Measurements from ENCODE around the gene S1PR5. TPM values are rescaled to one million over a fixed set of nuclear protein-coding genes. Genes with fewer than 3 reads are reported as not detected.
"Not testable (repeated sequence)": the region's sequence is repeated elsewhere in the genome, so short reads cannot be mapped to it uniquely, and the experiment has no call there.

Gene S1PR5, protein sequence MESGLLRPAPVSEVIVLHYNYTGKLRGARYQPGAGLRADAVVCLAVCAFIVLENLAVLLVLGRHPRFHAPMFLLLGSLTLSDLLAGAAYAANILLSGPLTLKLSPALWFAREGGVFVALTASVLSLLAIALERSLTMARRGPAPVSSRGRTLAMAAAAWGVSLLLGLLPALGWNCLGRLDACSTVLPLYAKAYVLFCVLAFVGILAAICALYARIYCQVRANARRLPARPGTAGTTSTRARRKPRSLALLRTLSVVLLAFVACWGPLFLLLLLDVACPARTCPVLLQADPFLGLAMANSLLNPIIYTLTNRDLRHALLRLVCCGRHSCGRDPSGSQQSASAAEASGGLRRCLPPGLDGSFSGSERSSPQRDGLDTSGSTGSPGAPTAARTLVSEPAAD
- total RNA-seq: under 0.01 TPM in 1 of 2 replicates, not detected in the other

DNA sequence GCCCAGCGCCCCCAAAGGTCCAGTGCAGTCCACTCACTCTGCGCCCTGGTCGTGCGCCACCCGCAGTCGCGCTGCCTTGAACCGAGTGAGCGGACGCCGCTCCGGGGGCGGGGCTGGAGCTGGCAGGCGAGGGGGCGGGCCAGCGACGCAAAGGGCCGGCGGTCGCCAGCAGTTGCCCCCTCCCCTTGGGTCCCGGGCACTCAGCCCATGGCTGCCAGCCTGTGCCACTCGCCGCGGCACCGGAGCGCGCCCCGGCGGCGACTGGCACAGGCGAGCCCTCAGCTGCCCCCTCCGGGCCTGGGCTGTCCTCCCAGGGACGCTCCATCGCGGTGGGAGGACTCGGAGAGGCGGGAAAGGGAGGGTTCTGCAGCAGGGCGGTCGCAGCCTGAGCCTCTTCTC lies at the start of gene S1PR5:
TSS of gene S1PR5 (minus strand) at position 87 of the 399 bp plus-strand sequence. CDS start 2,436 bp downstream, outside the sequence.
- DNase-seq: no peak

DNA sequence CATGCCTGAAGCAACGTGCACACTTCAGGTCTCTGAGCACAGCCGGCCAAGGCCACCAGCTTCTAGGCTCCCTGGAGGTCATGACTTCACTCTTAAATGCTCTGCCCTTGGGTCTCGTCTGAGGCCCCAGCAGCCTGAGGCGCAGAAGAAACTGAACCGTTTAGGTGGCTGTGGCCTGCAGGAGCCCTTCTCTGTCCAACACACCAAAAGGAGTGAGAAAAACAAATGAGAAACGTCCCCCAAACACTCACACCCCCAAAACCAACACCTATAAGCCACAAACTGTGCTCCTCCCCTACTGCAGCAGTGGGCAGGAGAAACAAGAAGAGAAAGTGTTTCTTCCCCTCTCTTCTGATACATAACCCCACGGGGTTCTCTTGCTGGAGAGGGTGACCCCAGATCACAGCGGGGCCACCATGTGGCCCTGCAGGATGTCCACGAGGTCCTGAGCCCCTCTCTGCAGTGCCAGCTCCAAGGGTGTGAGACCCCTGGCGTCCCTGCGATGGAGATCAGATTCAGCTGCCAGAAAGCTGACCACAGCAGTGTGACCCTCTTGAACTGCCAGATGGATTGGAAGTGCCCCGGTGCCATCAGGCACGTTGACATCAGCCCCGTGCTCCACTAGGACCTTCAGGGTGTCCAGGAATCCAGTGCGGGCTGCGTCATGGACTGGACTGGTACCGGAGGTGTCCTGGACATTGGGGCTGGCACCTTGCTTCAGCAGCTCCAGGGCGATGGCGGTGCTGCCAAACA lies 49.6 kb upstream of the S1PR5 start:
- DNase-seq: no peak

DNA sequence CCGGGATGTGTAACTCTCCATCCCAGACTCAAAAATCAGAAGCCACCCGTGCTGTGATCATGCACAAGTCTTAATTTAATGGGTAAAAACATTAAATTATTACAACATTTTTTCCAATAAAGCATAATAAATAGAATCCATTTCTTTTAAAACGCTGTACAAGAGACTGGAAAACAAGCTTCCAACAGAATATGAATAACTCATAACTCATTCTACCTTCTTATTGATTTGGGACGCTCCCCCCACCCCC lies 49.1 kb upstream of the S1PR5 start:
- no peak for DNase-seq

DNA sequence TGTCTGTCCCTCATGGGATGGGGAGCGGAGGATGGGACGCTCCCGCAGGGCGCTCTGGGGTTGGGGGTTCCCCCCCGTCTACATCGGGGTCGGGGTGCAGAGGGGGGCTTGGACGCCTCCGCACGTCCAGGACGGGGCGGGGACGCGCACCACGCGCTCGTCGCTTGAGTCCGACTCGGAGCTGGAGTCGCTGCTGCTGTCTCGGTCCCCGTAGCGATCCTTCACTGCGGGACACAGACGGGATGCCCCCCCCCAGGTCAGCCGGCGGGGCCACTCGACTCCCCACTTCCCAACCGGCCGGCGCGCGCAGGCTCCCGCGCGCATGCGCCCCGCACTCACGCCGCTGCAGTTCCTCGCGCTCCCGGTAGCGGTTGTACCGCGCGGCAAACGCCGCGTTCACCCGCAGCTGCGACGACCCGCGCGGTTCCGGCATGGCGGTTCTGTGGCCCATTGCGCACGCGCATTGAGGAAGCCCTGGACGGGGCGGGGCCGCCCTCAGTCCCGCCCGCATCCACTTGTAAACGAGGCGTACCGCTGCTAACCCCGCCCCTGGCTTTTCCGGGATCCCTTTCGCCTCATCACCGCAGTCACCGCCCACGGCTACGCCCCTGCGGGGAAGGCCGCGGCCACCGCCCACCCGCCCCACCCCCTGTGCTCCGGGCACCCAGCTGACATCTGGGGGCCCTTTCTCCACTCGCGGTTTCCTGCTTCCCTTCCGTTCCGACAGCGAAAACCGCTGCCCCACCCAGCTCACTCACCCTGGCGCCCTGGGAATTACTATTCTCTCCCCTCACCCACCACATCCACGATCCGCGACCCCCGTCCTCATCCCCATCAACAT lies 48.5 kb upstream of the S1PR5 start, which contains the start of gene KRI1:
TSS of gene KRI1 (minus strand) at position 444 of the 841 bp plus-strand sequence. CDS start at position 433, 11 bp downstream.
- DNase-seq: peak; percentile 97

DNA sequence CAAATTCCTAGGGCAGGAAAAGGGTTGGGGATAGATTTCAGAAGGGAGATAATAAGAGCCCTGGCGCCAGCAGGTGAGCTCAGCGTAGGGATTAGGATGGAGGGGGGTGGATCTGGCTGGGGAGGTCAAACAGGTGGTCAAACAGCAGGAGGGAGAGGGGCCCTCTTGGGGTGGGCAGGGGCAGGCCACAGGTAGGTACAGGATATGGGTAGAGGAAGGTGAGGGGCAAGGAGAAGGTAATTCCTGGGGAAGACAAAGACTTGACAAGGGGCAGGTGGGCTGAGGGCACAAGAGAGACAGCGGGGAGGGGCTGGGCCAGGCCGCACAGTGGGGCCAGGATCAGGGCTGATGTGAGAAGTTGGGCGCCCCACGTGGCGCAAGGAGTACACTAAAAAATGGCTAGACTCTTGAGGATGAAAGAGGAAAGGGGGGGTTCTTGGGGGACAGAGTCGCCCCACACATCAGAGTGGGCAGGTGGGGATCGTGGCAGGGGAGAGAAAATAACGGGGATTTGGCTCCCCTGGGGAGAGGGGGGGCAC lies 47.9 kb upstream of the S1PR5 start:
- peak; percentile 49 for DNase-seq

DNA sequence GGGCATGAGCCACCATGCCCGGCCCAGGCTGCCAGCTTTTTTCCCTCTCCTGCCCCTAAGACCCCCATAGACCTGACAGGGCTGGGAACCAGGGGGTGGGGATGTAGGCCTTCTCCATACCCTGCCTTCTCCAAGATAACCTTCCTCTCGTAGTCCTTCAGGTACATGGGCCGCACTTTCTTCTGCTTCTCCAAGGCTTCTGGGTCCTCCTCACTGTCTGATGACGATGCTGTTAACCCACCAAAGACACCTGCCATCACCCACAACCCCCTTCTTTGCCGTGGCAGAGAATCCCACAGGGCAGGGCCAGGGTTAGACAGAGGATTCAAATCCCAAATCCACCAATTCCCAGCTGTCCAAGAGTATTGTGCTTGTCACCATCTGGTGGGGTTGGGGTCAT lies 45.4 kb upstream of the S1PR5 start:
- DNase-seq: no peak

DNA sequence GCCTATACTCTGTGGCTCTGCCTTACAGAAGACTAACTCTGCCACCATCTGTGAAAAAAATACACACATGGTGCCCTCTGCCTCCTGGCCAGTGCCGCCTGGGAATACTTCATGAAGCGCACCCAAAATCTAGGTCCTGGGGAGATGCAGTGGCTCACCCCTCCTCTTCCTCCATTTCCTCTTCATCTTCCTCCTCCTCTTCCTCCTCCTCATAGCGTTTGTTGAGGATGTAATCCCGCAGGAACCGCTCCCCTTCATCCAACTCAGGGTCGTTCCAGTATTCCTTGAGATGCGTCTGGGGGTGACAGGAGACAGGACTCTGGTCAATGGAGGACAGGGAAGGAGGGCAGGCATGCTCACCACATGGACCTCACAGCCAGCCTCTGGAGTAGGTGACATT lies 42.9 kb upstream of the S1PR5 start:
- DNase-seq: no peak

DNA sequence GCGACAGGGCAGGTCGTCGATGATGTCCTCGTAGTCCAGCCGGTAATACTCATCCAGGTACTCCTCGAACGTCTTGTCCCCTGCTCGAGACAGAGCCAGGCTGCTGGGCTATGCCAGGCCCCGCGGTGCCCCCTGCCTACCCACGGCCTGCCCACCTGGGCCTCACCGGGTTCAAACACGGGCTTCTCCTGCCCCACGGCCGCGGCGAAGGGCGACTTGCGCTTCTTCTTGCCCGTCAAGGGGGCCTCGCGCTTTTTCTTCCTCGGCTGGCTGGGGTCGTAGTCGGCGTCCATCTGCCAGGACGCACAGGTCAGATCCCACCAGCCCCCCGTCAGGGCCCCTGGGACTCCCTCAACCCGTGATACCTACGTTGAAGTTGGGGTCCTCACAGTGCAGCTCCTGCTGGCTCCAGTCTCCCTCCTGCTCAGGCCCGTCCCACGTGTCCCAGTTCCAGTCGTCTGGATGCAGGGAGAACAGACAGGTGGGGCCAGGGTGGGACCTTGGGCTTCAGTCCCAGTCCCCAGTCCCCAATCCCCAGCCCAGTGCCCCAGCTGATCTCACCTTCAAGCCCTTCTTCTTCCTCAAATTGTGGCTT lies 40.5 kb upstream of the S1PR5 start:
- no peak for DNase-seq

DNA sequence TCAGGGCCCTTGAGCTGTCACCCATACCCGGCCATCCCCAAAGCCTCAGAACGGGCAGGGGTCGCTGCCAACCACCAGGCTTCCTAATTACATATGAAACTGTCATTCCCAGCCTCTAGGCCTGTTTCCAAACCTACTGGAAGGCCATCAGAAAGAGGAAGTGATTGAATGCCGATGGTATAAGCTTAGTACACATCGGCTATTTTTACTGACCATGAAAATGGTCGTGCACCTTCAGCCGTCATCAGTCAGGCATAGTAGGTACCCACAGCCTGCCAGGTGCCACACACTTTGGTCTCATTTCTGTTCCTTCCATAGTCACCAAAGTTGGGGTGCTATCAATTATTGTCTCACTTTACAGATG lies 38.3 kb upstream of the S1PR5 start:
- DNase-seq: no peak

DNA sequence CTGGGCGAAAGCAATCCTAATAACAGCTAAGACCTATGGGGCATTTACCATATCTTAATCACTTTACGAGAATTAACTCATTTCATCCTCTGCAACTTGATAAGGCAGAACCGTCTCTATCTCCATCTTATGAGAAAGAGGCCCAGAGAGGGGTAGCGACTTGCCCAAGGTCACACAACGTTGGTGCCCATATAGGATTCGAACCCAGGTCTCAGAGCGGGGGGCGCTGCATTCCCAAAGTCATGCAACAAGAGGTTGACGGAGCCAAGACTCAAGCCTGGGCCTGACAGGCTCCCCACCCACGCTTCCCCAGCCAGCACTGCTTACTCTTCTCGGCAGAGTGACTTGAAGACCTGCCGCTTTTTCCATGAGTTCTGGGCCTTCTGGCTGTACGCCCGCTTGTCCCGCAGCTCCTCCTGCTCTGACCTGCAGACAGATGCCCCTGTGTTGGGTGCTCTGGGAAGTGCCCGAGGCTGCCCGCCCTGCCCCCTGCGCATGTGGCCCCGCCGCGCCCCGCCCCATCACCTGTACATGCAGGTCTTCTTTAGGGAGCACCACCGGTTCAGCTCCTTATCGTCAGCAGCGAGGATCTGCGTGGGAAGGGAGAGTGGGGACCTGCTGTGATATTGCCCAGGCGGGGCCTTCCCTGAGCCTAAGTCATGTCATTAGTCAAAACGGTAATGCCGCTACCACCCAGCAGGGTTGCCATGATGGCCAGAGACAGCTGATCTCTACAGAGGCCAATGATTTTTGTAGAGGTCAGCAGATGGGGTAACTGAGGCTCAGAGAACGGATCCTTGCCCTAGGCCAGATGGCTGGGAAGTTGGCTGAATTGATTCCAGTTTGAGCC lies 37.7 kb upstream of the S1PR5 start:
- no peak for DNase-seq

DNA sequence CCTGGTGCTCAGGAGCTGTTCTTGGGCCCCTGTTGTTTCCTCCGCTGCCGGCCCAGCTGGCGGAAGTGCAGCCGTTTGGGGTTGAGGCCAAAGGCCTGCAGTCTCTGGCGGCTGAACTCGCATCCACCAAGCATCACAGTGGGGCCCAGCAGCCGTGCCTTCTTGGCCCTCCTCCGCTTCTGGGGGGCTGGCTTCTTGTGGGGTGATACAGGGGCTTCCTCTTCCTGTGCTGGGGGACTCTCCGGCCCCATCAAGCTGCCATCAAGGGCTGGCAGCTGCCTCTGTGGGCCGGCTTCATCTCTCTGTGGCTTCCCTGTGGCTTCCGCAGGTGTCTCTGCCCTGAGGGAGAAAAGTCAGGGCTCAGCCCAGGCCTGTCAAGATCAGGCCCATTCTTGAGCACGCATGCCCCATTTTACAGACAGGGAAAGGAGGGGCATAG lies 36.7 kb upstream of the S1PR5 start:
- no peak for DNase-seq

DNA sequence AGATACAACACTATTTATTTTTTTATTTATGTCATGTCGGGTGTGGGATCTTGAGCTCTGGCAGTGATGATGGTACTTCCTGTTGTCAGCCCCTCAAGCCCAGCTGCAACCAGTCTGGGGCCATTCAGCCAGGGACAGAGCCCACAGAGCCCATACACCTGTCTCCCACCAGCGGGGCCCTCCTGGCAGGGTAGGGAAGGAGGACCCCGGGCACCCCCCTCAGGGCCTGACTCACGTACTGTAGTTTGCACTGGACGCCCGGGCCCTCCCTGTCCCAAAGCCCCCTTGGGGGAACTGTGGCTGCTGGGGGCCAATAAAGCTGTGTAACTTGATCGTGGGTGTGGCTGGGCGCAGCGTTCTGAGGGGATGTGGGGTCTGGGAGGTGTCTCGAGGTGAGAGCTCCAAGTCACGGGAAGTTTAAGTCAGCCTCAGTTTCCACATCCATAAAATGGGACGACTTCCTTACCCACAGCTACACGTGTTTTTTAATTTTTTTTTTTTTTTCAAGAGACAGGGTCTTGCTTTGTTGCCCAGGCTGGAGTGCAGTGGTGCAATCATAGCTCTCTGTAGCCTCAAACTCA lies 35.9 kb upstream of the S1PR5 start:
- DNase-seq: no peak

DNA sequence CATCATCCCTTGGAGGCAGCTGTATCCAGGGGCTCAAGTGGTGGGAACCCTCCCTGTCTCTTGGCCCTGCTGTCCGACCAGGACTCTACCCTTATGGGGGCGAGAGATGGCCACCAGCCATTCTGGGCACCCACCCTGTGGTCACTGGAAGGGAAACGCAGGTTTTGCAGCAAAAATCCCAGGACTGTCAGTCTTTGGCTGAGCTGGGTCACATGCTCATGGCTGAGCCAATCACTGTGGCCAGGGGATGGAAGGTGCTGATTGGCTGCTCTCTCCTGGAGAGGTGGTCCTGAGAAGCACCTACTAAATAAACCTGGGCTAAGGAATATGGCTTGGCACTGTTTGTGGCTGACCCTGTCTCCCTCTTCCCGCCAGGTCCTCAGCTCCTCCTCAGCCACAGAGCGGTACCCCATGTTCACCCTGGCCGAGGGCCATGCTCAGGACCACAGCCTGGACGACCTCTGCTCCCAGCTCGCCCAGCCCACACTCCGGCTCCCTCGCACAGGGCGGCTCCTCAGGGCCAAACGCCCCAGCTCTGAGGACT lies 35.3 kb upstream of the S1PR5 start:
- peak; percentile 43 for DNase-seq

DNA sequence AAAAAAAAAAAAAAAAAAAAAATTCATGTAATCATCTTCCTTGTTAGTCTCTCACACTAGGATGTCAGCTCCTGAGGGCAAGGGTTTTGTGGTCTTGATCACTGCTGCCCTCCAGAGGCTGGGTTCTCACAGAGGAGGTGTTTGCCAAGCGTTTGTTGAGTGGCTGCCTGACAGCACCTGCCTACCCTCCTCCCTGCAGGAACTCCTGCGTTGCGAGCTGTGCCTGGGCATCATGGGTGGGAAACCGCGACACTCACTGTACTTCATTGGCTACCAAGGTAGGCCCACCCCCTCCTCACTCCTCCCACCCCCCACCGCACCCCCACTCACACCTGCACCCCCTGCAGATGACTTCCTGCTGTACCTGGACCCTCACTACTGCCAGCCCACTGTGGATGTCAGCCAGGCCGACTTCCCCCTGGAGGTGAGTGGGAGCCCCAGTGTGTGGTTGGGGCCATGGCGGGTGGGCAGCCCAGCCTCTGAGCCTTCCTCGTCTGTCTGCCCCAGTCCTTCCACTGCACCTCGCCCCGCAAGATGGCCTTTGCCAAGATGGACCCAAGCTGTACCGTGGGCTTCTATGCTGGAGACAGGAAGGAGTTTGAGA lies 34.6 kb upstream of the S1PR5 start:
- peak; percentile 41 for DNase-seq

DNA sequence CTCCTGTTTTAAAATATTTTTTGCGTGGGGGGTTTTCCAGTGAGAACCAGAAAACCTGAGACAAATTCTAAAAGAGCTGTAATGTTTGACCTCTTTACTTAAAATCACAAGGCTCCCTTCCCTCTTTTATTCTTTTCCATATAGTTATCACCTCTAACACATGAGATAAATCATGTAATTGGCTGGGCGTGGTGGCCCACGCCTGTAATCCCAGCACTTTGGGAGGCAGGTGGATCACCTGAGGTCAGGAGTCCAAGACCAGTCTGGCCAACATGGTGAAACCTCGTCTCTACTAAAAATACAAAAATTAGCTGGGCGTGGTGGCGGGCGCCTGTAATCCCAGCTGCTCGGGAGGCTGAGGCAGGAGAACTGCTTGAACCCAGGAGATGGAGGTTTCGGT lies 33.8 kb upstream of the S1PR5 start:
- not testable (repeated sequence) for DNase-seq

DNA sequence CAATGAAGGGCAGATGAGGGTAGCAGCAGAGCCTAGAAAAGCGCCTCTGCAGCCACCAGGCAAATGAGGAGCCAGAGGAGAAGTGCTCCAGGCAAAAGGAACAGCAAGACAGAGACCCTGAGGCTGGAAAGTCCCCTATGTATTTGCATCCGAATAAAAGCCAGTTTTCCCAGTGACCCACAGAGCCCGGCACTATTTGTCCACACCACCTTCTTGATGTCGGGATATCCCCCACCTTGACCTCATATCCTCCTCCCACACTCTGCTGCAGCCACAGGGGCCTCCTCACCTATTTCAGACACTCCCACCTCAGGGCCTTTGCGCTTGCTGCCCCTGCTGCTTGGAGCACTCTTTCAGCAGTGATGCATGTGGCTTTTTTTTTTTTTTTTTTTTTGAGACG lies 33.1 kb upstream of the S1PR5 start:
- DNase-seq: no peak

DNA sequence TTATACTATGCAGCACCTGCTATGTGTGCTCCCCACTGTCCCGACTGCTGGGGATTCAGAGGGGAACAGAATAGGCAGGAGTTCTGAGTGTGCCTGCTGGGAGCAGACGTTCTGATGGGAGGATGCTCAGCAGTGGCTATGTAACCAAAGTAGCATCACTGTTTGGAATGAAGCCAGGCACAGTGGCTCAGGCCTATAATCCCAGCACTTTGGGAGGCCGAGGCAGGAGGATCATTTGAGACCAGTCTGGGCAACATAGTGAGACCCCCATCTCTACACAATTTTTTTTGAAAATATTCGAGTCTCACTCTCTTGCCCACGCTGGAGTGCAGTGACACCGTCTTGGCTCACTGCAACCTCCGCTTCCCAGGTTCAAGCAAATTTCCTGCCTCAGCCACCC lies 32.5 kb upstream of the S1PR5 start:
- DNase-seq: no peak

DNA sequence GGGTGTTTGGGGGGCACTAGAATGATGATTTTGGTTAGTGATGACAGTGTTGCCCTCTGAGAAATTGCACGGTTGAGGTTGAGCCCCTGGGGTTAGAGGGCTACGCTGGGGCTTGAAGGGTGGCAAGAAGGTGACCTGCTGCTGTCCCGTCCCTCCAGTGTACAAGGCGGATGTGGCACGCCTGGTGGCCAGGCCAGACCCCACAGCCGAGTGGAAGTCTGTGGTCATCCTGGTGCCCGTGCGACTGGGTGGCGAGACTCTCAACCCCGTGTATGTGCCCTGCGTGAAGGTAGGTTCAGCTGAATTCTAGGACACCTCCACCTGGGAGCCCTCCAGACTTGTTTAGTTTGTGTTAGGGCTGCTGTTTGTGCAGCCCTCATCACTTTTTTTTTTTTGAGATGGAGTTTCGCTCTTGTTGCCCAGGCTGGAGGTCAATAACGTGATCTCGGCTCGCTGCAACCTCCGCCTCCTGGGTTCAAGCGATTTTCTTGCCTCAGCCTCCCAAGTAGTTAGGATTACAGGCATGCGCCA lies 31.6 kb upstream of the S1PR5 start:
- no peak for DNase-seq

DNA sequence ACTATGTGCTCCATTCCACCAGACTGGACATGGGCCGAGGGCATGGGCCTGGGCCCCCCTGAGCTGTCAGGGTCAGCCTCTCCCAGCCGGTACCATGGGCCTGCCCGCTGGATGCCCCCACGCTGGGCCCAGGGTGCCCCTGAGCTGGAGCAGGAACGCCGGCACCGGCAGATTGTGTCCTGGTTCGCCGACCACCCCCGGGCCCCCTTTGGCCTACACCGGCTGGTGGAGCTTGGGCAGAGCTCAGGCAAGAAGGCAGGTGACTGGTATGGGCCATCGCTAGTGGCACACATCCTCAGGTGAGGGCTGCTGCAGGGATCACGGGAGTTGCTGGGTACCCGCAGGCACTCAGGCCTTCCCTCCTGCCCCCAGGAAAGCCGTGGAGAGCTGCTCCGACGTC lies 29.6 kb upstream of the S1PR5 start:
- no peak for DNase-seq

DNA sequence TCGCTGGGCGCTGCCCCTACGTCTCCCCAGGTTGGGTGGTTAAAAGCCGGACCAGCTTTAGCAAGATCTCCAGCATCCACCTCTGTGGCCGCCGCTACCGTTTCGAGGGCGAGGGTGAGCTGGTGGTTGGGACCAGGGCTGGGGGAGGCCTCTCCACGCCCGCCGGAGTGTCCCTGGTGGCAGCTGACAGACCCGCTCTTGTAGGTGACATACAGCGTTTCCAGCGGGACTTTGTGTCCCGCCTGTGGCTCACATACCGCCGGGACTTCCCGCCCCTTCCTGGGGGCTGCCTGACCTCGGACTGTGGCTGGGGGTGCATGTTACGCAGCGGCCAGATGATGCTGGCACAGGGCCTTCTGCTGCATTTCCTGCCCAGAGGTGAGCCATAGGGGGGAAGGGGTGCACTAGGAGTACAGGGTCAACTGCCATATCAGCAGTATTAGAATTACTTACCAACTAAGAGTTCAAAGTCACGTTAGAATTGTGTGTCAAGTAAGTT lies 27.6 kb upstream of the S1PR5 start:
- no peak for DNase-seq

Data from dermis blood vessel endothelial cell (primary cell).